A549 (cell line): Measurements from ENCODE around the gene MYO15B. TPM values are rescaled to one million over a fixed set of nuclear protein-coding genes. Genes with fewer than 3 reads are reported as not detected.

Experiments used
- ATAC-seq, 2 experiments: fragments of 200-7000 bp in 1 of 2; fragments of >200 bp in 1 of 2; cut with Nextera tagmentation in 1 of 2; cut with Tn5 transposase in 1 of 2; 3 replicates each; pipeline versions ENCODE4 v1.8.0 to v1.9.1; 2018 to 2020; ENCODE audit warnings: mild to moderate bottlenecking in 1 of 2, moderate library complexity in 1 of 2
- CTCF ChIA-PET: fragments of 300-600 bp; sonication (Branson Sonifier 250); formaldehyde crosslinking; extraction: SDS; loops from one replicate; lab custom pipeline; 2021; ENCODE audit warnings: antibody characterized with exemption, inconsistent platforms; lab: Yijun Ruan, JAX
- POLR2A ChIA-PET: fragments of 350-600 bp; formaldehyde crosslinking; extraction: SDS; loops from one replicate; lab custom pipeline; 2021; ENCODE audit warnings: antibody characterized with exemption, inconsistent platforms; lab: Yijun Ruan, JAX
- DNase-seq, 2 experiments: peaks; one replicate each; pipeline versions ENCODE4 v3.0.0 to v3.0.0-alpha.2; 2011 to 2016; ENCODE audit warnings: low read depth in 1 of 2, low spot score in 1 of 2
- FAIRE-seq: peaks from 2 replicates; lab custom pipeline; 2011; peaks lifted over from hg19 to GRCh38; lab: Jason Lieb, UNC
- H3K27ac ChIP-seq, 2 experiments: fragments of >200 bp; sonication (Bioruptor Twin); formaldehyde crosslinking; 3 replicates each; pipeline ENCODE4 v1.5.1; 2016 to 2017
- H3K4me1 ChIP-seq: fragments of >200 bp; sonication (Bioruptor Twin); formaldehyde crosslinking; 3 replicates; pipeline ENCODE4 v1.6.1; 2016
- H3K4me2 ChIP-seq: fragments of >200 bp; sonication (Bioruptor Twin); formaldehyde crosslinking; 3 replicates; pipeline ENCODE4 v1.6.1; 2016
- H3K4me3 ChIP-seq: fragments of >200 bp; sonication (Bioruptor Twin); formaldehyde crosslinking; 3 replicates; pipeline ENCODE4 v1.5.1; 2016
- H3K9me3 ChIP-seq: fragments of >200 bp; sonication (Bioruptor Twin); formaldehyde crosslinking; 3 replicates; pipeline ENCODE4 v1.6.1; 2016
- ATOH8 ChIP-seq: fragments of 250-450 bp; sonication (Bioruptor Pico); IDR thresholded peaks from 2 replicates; pipeline ENCODE4 v1.5.0; 2020; ENCODE audit warnings: low read depth, mild to moderate bottlenecking, moderate library complexity
- BHLHE40 ChIP-seq: IDR thresholded peaks from 2 replicates; pipeline ENCODE4 v1.6.1; 2012; ENCODE audit warnings: low read depth, low read length, inconsistent platforms
- CBX8 ChIP-seq: fragments of 200-600 bp; sonication (generic); IDR thresholded peaks from 2 replicates; pipeline ENCODE4 v1.6.1; 2016
- CHD2 ChIP-seq: fragments of 150-350 bp; IDR thresholded peaks from 2 replicates; pipeline ENCODE4 v1.6.1; 2014; ENCODE audit warnings: low read length; ENCODE audit not compliant: partially characterized antibody
- E2F6 ChIP-seq: IDR thresholded peaks from 2 replicates; pipeline ENCODE4 v1.6.1; 2012; ENCODE audit warnings: low read depth, borderline replicate concordance
- EHF ChIP-seq: fragments of 250-450 bp; sonication (Bioruptor Pico); IDR thresholded peaks from 2 replicates; pipeline ENCODE4 v1.5.0; 2020; ENCODE audit warnings: mild to moderate bottlenecking
- EHMT2 ChIP-seq: fragments of 200-600 bp; sonication (generic); IDR thresholded peaks from 2 replicates; pipeline ENCODE4 v1.6.1; 2016; ENCODE audit warnings: antibody characterized with exemption, low read depth, mild to moderate bottlenecking, moderate library complexity
- ELK1 ChIP-seq: fragments of 150-350 bp; IDR thresholded peaks from 2 replicates; pipeline ENCODE4 v1.6.1; 2014; ENCODE audit warnings: low read depth, mild to moderate bottlenecking, low read length
- ESRRA ChIP-seq: fragments of 150-350 bp; IDR thresholded peaks from 2 replicates; pipeline ENCODE4 v1.6.1; 2014; ENCODE audit warnings: mild to moderate bottlenecking, low read length, borderline replicate concordance
- FOSB ChIP-seq: fragments of 250-450 bp; sonication (Bioruptor Pico); IDR thresholded peaks from 2 replicates; pipeline ENCODE4 v1.5.0; 2020; ENCODE audit warnings: mild to moderate bottlenecking, moderate library complexity
- FOSL2 ChIP-seq, 2 experiments: fragments of 450-650 bp in 1 of 2; fragments of >200 bp in 1 of 2; sonication (Bioruptor Twin) in 1 of 2; formaldehyde crosslinking; IDR thresholded peaks; 2 replicates each; pipeline versions ENCODE4 v1.5.0 to v1.6.1; 2016 to 2020; ENCODE audit warnings: mild to moderate bottlenecking in 1 of 2, moderate library complexity in 1 of 2
- HDAC2 ChIP-seq: fragments of 200-600 bp; sonication (generic); IDR thresholded peaks from 2 replicates; pipeline ENCODE4 v1.6.1; 2016
- HMGXB4 ChIP-seq: fragments of 250-450 bp; sonication (Bioruptor Pico); IDR thresholded peaks from 2 replicates; pipeline ENCODE4 v1.5.0; 2021; ENCODE audit warnings: mild to moderate bottlenecking, moderate library complexity, borderline replicate concordance
- HOXA7 ChIP-seq: fragments of 250-450 bp; sonication (Bioruptor Pico); IDR thresholded peaks from 2 replicates; pipeline ENCODE4 v1.5.0; 2020; ENCODE audit warnings: mild to moderate bottlenecking, moderate library complexity
- JUNB ChIP-seq: fragments of >200 bp; sonication (Bioruptor Twin); formaldehyde crosslinking; IDR thresholded peaks from 2 replicates; pipeline ENCODE4 v1.6.1; 2016
- MAFK ChIP-seq: fragments of 450-650 bp; IDR thresholded peaks from 2 replicates; pipeline ENCODE4 v1.6.1; 2014; ENCODE audit not compliant: partially characterized antibody
- MAX ChIP-seq: IDR thresholded peaks from 2 replicates; pipeline ENCODE4 v1.6.1; 2012
- MAZ ChIP-seq: fragments of 150-350 bp; IDR thresholded peaks from 2 replicates; pipeline ENCODE4 v1.6.1; 2014; ENCODE audit warnings: antibody characterized with exemption, low read depth, low read length, borderline replicate concordance
- MYC ChIP-seq: IDR thresholded peaks from 2 replicates; pipeline ENCODE4 v1.6.1; 2012; ENCODE audit warnings: mild to moderate bottlenecking, inconsistent platforms, low read length, improper control_type of control experiment, borderline replicate concordance
- NFE2L2 ChIP-seq: fragments of 150-350 bp; conservative IDR thresholded peaks from 2 replicates; pipeline ENCODE4 v1.6.1; 2014; ENCODE audit warnings: low read length
- NPAS2 ChIP-seq: fragments of 250-450 bp; sonication (Bioruptor Pico); IDR thresholded peaks from 2 replicates; pipeline ENCODE4 v1.8.0; 2022; ENCODE audit warnings: mild to moderate bottlenecking, moderate library complexity, borderline replicate concordance
- NR3C1 ChIP-seq: fragments of >200 bp; sonication (Bioruptor Twin); formaldehyde crosslinking; IDR thresholded peaks from 3 replicates; pipeline ENCODE4 v1.6.1; 2017
- PBX3 ChIP-seq: IDR thresholded peaks from 2 replicates; pipeline ENCODE4 v1.6.1; 2012
- POLR2A ChIP-seq: IDR thresholded peaks from 2 replicates; pipeline ENCODE4 v1.6.1; 2012; ENCODE audit warnings: mild to moderate bottlenecking, low read length
- POLR2AphosphoS2 ChIP-seq: conservative IDR thresholded peaks from 2 replicates; pipeline ENCODE4 v1.6.1; 2012; ENCODE audit warnings: low read length, improper control_type of control experiment, inconsistent platforms
- RAD21 ChIP-seq, 2 experiments: fragments of >200 bp in 1 of 2; sonication (Bioruptor Twin) in 1 of 2; formaldehyde crosslinking in 1 of 2; IDR thresholded peaks in 1 of 2; conservative IDR thresholded peaks in 1 of 2; 2 replicates in 1 of 2; 3 replicates in 1 of 2; pipeline ENCODE4 v1.6.1; 2012 to 2018; ENCODE audit warnings: inconsistent platforms in 1 of 2
- RCOR1 ChIP-seq: fragments of 150-350 bp; IDR thresholded peaks from 2 replicates; pipeline ENCODE4 v1.6.1; 2014; ENCODE audit warnings: antibody characterized with exemption, low read length, low read depth
- RFX5 ChIP-seq: fragments of 450-650 bp; IDR thresholded peaks from 2 replicates; pipeline ENCODE4 v1.7.1; 2014; ENCODE audit warnings: antibody characterized with exemption, mild to moderate bottlenecking, moderate library complexity
- RNF2 ChIP-seq: fragments of 200-600 bp; sonication (generic); IDR thresholded peaks from 2 replicates; pipeline ENCODE4 v1.6.1; 2016; ENCODE audit warnings: low read depth, mild to moderate bottlenecking, antibody characterized with exemption, moderate library complexity, borderline replicate concordance
- SMC3 ChIP-seq: fragments of >200 bp; sonication (Bioruptor Twin); formaldehyde crosslinking; IDR thresholded peaks from 3 replicates; pipeline ENCODE4 v1.6.1; 2018; ENCODE audit warnings: inconsistent platforms
- SREBF2 ChIP-seq: fragments of 450-650 bp; IDR thresholded peaks from 2 replicates; pipeline ENCODE4 v1.6.1; 2014; ENCODE audit warnings: mild to moderate bottlenecking, moderate library complexity
- TP53 ChIP-seq: fragments of 250-450 bp; sonication (Bioruptor Pico); IDR thresholded peaks from 2 replicates; pipeline ENCODE4 v1.5.0; 2021; ENCODE audit warnings: mild to moderate bottlenecking, moderate library complexity
- USF2 ChIP-seq: fragments of 450-650 bp; IDR thresholded peaks from 2 replicates; pipeline ENCODE4 v1.6.1; 2014; ENCODE audit warnings: antibody characterized with exemption
- ZC3H11A ChIP-seq: fragments of 450-650 bp; IDR thresholded peaks from 2 replicates; pipeline ENCODE4 v1.6.1; 2014; ENCODE audit warnings: antibody characterized with exemption, mild to moderate bottlenecking
- ZSCAN20 ChIP-seq: fragments of 250-450 bp; sonication (Bioruptor Pico); IDR thresholded peaks from 2 replicates; pipeline ENCODE4 v1.8.0; 2022; ENCODE audit warnings: mild to moderate bottlenecking, moderate library complexity
- WGBS: methylation state at CpG from one replicate; pipeline ENCODE4 v1.1.6; 2017; ENCODE audit errors: missing lambda C conversion rate; 5-methylcytosine and 5-hydroxymethylcytosine counted together
- polyA plus RNA-seq, 4 experiments: library from polyadenylated mRNA; depleted of rRNA in 3 of 4; stranded (reverse); fragments of >200 nt; fragmentation: RNase III in 1 of 4; extraction: RNeasy Plus Mini Kit Qiagen cat#74134 plus additional on column Dnase treatment in 1 of 4; gene quantifications; 2 replicates in 3 of 4; 3 replicates in 1 of 4; pipeline ENCODE4 v1.2.3, GENCODE V29; 2011 to 2017

MYO15B gene
- polyA plus RNA-seq, 2 of the 4 experiments (the other 2 are of a cell fraction), result 12.4 to 33.9 TPM

- H3K4me1 ChIP-seq, result peaks cover 16% of the 10 kb centered on the region
- peak within 1 kb of the TSS; percentile 81 to 91 for H3K27ac ChIP-seq
- whole genome bisulfite sequencing, result 1% methylated on average over 55 of the region's 55 CpGs
- ATAC-seq, result peak; percentile 98 to 100
- peak within 1 kb of the TSS; percentile 72 for H3K4me3 ChIP-seq
- FAIRE-seq, result peak; percentile 49
- no peaks in the 10 kb centered on the region for H3K9me3 ChIP-seq
- peak within 1 kb of the TSS; percentile 88 for H3K4me2 ChIP-seq
- peak; percentile 95 to 99 for DNase-seq
- ChIA-PET CTCF (interaction anchor here (0.6 to 50.8 kb wide), 8 partner anchors 8 to 160 kb away, joined by 3 to 2254 read pairs (median 6); partner anchors contain the start of genes GALK1, LLGL2 and SMIM5), POLR2A (interaction anchor here (0.5 to 1.8 kb wide), 17 partner anchors 9 to 389 kb away, joined by 3 to 8 read pairs (median 4); partner anchors contain the start of genes ITGB4, SMIM5 and TMEM94)
- TF ChIP-seq SREBF2, result no peak
- TF ChIP-seq PBX3, result no peak
- TF ChIP-seq BHLHE40, result no peak
- TF ChIP-seq MYC, result no peak
- no peak; a peak in 1 of 5 replicates for TF ChIP-seq RAD21 (conservative IDR thresholded peaks at IDR 0.05 in 1 of 2, IDR thresholded peaks at IDR 0.05 in 1 of 2)
- no peak for TF ChIP-seq CHD2
- peak; percentile 42; the same call in 1 of the 2 replicates for TF ChIP-seq USF2
- TF ChIP-seq JUNB, result no peak
- TF ChIP-seq SMC3, result no peak
- TF ChIP-seq RCOR1, result no peak
- TF ChIP-seq HDAC2, result peak; percentile 99
- no peak for TF ChIP-seq FOSB (CRISPR knock-in tag)
- no peak for TF ChIP-seq ATOH8 (CRISPR knock-in tag)
- TF ChIP-seq MAZ, result no peak
- TF ChIP-seq HMGXB4 (CRISPR knock-in tag), result no peak
- peak; percentile 76 for TF ChIP-seq MAX
- no peak for TF ChIP-seq ESRRA
- 0 out of 2 replicates have a peak, but pooled peaks have one; percentile 7 for TF ChIP-seq FOSL2 (IDR thresholded peaks at IDR 0.05)
- peak; percentile 76 for TF ChIP-seq FOSL2 (CRISPR knock-in tag; IDR thresholded peaks at IDR 0.05)
- TF ChIP-seq E2F6, result no peak
- no peak for TF ChIP-seq CBX8
- no peak for TF ChIP-seq ELK1
- TF ChIP-seq NFE2L2, result no peak
- TF ChIP-seq ZSCAN20 (CRISPR knock-in tag), result no peak
- no peak for TF ChIP-seq EHF (CRISPR knock-in tag)
- no peak for TF ChIP-seq ZC3H11A
- no peak for TF ChIP-seq EHMT2
- no peak for TF ChIP-seq HOXA7 (CRISPR knock-in tag)
- TF ChIP-seq TP53 (CRISPR knock-in tag), result 0 out of 2 replicates have a peak, but pooled peaks have one; percentile 47
- peak; percentile 58; the same call in 1 of the 2 replicates for TF ChIP-seq RFX5
- peak; percentile 55; the same call in 1 of the 2 replicates for TF ChIP-seq POLR2A
- no peak for TF ChIP-seq RNF2
- TF ChIP-seq NPAS2, result no peak
- peak; percentile 1 for TF ChIP-seq MAFK
- TF ChIP-seq NR3C1, result no peak
- TF ChIP-seq POLR2AphosphoS2, result no peak
Observed at GRCh38 chr17:75666959-75667790, 79.6 kb downstream of the MYO15B start, which contains the start of the genes RECQL5 and SAP30BP. RECQL5 (minus strand) TSS chr17:75667154; CDS start chr17:75666557, 597 bp downstream. SAP30BP (plus strand) TSS chr17:75667338; CDS start chr17:75667373, 35 bp downstream.
